Ramos (cell line): ENCODE data around the gene TWF2.

Source experiments
- in situ Hi-C: fragments of 300-500 bp; cut with MboI; formaldehyde crosslinking; loops from one replicate; pipeline ENCODE4 v1.14.3; 2022; ENCODE audit warnings: low sequenced_read_pairs; ENCODE audit not compliant: unreplicated experiment

The TWF2 gene

GRCh38 chr3:52240886-52241370 is 2.0 kb upstream of the TWF2 start:
- in situ Hi-C loops: loop anchor here (25.0 kb wide), 1 partner anchor 921 kb away; the partner anchor contains the start of gene PRKCD

GRCh38 chr3:52240059-52240885 is 1.3 kb upstream of the TWF2 start:
- in situ Hi-C loops: loop anchor here (25.0 kb wide), 1 partner anchor 922 kb away; the partner anchor contains the start of gene PRKCD

GRCh38 chr3:52238193-52238760 is 681 bp downstream of the TWF2 start:
- in situ Hi-C loops: loop anchor here (25.0 kb wide), 1 partner anchor 924 kb away; the partner anchor contains the start of gene PRKCD

GRCh38 chr3:52237657-52238172 is 1.2 kb downstream of the TWF2 start:
- in situ Hi-C loops: loop anchor here (25.0 kb wide), 1 partner anchor 925 kb away; the partner anchor contains the start of gene PRKCD

GRCh38 chr3:52237006-52237656 is 1.8 kb downstream of the TWF2 start:
- in situ Hi-C loops: loop anchor here (25.0 kb wide), 1 partner anchor 925 kb away; the partner anchor contains the start of gene PRKCD

- in situ Hi-C loops: loop anchor here (25.0 kb wide), 1 partner anchor 926 kb away; the partner anchor contains the start of gene PRKCD
Measured at GRCh38 chr3:52236424-52236886, 2.5 kb downstream of the TWF2 start.

GRCh38 chr3:52234516-52235447 is 4.2 kb downstream of the TWF2 start:
- in situ Hi-C loops: loop anchor here (5.0 to 25.0 kb wide), 2 partner anchors 108 to 928 kb away; partner anchors contain the start of gene PRKCD

GRCh38 chr3:52233968-52234367 is 5.0 kb downstream of the TWF2 start:
- in situ Hi-C loops: loop anchor here (5.0 to 25.0 kb wide), 2 partner anchors 108 to 928 kb away; partner anchors contain the start of gene PRKCD

GRCh38 chr3:52233108-52233591 is 5.8 kb downstream of the TWF2 start:
- in situ Hi-C loops: loop anchor here (5.0 to 25.0 kb wide), 2 partner anchors 109 to 929 kb away; partner anchors contain the start of gene PRKCD

GRCh38 chr3:52232279-52233107 is 6.5 kb downstream of the TWF2 start:
- in situ Hi-C loops: loop anchor here (5.0 to 25.0 kb wide), 2 partner anchors 110 to 930 kb away; partner anchors contain the start of gene PRKCD

GRCh38 chr3:52231502-52232278 is 7.3 kb downstream of the TWF2 start:
- in situ Hi-C loops: loop anchor here (5.0 to 25.0 kb wide), 2 partner anchors 111 to 931 kb away; partner anchors contain the start of gene PRKCD

GRCh38 chr3:52230889-52231499 is 8.0 kb downstream of the TWF2 start:
- in situ Hi-C loops: loop anchor here (5.0 to 25.0 kb wide), 2 partner anchors 111 to 931 kb away; partner anchors contain the start of gene PRKCD

- in situ Hi-C loops: loop anchor here (5.0 to 25.0 kb wide), 2 partner anchors 112 to 932 kb away; partner anchors contain the start of gene PRKCD
Measured at GRCh38 chr3:52230461-52230860, 8.5 kb downstream of the TWF2 start.

GRCh38 chr3:52229656-52230055 is 9.3 kb downstream of the TWF2 start:
- in situ Hi-C loops: loop anchor here (5.0 to 25.0 kb wide), 2 partner anchors 113 to 933 kb away; partner anchors contain the start of gene PRKCD

- in situ Hi-C loops: loop anchor here (25.0 kb wide), 1 partner anchor 933 kb away; the partner anchor contains the start of gene PRKCD
Measured at GRCh38 chr3:52228751-52229291, 10.1 kb downstream of the TWF2 start.

GRCh38 chr3:52228266-52228665 is 10.7 kb downstream of the TWF2 start:
- in situ Hi-C loops: loop anchor here (25.0 kb wide), 1 partner anchor 934 kb away; the partner anchor contains the start of gene PRKCD
